ENCODE measurements around the gene HAT1.
"Not testable (repeated sequence)": the region's sequence is repeated elsewhere in the genome, so short reads cannot be mapped to it uniquely, and the experiment has no call there.

HAT1 gene

DNA sequence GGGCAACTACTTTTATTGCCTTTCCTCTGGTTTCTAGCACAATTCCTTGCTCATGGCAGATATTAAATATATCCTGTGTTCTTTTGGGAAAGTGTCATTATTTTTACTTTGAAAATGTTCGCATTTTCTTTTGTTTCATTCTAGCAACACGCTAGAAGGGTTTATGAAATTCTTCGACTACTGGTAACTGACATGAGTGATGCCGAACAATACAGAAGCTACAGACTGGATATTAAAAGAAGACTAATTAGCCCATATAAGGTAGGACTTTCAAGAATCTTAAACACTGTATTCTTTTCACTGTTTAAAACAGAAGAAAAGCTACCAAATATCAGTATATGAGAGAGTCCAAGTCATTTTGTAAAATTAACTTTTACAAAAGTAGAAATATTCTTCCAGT is 56.8 kb downstream of the HAT1 start:
- no peak for DNase-seq

DNA sequence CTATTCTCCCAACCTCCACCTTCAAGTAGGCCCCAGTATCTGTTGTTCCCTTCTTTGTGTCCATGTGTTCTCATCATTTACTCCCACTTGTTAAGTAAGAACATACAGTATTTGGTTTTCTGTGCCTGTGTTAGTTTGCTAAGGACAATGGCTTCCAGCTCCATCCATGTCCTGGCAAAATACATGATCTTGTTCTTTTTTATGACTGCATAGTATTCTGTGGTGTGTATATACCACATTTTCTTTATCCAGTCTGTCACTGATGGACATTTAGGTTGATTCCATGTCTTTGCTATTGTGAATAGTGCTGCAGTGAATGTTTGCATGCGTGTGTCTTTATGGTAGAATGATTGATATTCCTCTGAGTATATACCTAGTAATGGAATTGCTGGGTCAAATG is 61.7 kb downstream of the HAT1 start:
- not testable (repeated sequence) for DNase-seq

DNA sequence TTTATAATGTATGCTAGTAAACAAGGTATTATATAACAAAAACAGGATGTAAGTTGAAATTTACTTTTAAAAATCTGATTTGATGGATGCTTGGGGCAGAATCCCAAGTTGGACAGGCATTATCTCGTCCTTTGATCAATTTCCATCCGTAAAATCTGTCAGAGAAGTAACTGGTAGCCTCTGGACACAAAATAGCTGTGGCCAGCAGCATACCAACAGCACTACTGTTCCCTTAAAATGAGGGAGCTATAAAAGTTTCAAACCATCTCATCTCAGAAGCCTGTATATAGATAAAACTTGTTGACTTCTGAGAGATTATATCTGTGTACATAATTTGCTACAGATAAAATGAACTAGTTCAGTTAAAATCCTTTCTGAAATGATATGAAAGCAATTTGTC is 62.8 kb downstream of the HAT1 start:
- no peak for DNase-seq

DNA sequence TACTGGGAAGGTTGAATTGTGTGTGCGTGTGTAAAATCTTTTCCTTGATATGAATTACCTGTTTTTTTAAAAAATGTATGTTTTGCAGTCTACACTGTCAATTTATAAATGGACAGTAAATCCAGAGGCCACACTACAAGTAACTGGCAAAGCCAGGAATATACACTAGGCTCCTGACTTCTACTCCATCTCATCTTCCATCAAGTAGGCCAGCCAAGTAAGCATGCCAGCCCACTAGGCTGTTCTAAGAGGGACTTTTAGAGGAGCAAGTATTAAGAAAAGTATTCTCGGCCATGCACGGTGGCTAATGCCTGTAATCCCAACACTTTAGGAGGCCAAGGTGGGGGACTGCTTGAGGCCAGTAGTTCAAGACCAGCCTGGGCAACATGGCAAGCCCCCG is 64.5 kb downstream of the HAT1 start:
- DNase-seq: no peak

DNA sequence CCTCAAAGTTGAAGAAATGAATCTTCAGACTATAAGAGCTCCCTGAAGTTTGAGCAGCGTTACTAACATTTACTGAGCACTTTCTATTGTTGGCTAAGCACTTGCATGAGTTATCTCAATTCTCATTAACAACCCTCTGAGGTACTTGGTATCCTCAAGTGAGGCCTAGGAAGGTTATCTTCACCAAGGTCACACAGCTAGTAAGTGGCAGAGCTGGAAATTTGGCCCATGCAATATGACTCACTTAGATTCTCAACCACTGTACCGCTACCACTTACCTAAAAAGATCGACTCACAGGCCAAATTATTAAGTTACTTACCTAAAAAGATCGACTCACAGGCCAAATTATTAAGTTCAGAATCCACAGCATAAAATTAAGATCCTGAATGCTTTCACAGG is 68.8 kb downstream of the HAT1 start:
- DNase-seq: no peak

DNA sequence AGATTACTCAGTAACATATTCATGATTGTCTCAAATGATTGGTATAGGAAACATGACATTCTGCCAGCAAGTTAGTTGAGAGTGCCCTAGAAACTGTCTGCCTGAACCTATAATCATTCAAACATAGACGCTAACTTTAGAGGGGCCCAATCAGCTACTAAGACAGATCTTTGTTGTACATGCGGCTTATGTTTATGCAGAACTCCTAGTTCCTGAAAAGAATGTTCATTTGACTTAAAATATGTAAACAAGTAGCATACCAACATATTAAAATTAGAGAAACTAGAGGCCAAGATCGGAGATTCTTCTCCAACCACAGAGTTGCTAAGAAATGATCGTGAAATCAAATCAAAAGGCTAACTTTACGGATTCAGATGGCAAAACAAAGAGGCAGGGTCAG is 73.3 kb downstream of the HAT1 start:
- no peak for DNase-seq

DNA sequence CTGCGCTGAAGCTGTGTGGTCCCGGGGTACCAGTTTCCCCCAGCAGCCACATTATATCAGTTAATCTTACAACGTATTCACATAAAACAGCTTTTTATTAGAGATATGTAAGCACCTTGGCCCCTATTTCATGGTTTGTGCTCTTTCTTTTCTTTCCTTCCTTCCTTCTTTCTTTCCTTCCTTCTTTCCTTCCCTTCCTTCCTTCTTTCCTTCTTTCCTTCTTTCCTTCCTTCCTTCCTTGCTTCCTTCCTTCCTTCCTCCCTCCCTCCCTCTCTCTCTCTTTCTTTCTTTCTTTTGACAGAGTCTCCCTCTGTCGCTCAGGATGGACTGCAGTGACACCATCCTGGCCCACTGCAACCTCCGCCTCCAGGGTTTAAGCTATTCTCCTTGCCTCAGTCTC is 73.8 kb downstream of the HAT1 start:
- DNase-seq: no peak

DNA sequence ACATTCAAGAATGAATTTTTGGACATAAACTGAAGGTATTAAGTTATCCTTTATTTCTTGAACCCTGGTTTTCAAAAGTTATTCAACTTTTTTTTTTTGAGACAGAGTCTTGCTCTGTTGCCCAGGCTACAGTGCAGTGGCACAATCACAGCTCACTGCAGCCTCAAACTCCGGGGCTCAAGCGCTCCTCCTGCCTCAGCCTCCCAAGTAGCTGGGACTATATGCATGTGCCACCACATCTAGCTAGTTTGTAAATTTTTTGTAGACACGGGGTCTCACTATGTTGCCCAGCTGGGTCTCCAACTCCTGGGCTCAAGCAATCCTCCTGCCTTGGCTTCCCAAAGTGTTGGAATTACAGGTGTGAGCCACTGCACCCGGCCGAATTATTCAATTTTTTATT is 74.8 kb downstream of the HAT1 start:
- not testable (repeated sequence) for DNase-seq

DNA sequence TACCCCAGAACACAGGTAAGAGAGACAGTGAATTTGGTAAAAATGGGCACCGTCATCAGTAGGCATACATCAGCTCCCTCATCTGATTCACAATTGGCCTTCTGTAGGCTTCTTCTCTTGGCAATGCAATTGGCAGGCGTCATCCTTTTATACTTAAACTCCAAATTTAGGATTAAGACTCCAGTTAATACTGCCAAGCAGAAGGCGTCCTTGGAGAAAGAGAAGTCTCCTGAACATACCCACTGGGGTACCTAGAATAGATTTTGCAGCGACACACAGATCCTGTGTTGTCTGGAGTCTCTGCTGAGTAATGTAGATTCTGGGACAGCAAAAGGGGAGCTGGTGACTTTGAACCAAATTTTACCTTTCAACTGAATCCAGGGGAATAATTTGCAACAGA is 76.9 kb downstream of the HAT1 start:
- no peak for DNase-seq

DNA sequence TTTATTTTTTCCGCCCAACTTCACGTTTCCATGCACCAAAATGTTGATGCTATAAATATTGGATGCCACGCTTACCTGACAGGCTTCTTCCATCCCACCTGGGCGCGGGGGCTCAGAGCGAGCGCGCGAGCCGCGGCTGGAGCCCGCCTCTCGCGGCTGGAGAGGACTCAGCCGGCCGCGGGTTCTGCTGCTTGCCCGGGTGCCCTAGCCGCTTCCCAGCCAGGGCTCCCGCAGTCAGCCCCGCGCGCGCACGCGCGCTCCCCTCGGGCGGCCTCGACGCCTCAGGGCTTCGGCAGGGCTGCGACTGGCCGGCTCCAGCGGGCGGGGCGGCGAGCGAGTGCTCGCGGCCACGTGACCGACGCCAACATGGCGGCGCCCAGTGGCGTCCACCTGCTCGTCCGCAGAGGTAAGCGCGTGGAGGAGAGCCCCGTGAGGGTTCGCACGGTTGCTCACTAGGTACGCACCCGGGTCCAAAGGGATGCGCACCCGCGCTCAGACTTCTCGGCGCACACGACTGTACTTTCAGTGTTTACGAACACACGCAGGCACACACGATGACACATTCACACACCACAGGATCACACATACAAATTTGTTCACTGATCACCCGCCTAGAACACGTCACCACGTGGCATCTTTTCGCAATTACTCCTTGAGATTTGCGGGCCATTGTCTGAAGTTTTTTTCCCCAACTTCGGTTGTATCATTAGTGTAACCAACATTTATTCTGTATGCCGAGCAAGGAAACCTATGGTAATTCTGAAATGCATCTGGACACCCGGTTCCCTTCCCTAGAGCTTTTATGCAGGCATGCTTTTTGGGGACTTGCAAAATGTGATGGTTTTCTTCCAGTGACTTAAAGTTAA is 77.6 kb downstream of the HAT1 start, which contains the start of gene METAP1D:
METAP1D (plus strand) TSS at position 350 of the 866 bp plus-strand sequence; CDS start at position 367, 17 bp downstream.
- peak; percentile 75 for DNase-seq

DNA sequence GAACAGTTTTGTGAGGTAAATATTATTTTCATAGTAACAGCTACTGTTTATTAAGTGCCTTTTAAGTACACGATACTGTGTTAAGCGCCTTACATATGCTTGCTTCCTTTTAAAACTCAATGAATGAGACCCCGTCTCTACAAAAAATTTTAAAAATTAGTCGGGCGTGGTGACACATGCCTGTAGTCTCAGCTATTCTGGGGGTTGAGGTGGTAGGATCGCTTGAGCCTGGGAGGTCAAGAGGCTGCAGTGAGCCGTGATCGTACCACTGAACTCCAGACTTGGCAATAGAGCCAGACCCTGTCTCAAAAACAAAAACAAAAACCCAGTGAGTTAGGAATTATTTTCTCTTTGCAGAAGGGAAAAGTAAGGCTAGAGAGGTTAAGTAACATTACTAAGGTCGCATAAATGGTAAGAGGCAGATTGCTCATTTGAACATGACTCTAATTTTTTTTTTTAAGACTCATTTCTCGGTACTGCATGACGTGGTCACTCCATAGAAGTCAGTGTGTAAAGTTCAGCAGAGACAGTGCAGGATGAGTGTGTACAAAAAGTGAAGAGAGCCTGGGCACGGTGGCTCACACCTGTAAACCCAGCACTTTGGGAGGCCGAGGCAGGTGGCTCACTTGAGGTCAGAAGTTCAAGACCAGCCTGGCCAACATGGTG is 78.6 kb downstream of the HAT1 start:
- DNase-seq: no peak

DNA sequence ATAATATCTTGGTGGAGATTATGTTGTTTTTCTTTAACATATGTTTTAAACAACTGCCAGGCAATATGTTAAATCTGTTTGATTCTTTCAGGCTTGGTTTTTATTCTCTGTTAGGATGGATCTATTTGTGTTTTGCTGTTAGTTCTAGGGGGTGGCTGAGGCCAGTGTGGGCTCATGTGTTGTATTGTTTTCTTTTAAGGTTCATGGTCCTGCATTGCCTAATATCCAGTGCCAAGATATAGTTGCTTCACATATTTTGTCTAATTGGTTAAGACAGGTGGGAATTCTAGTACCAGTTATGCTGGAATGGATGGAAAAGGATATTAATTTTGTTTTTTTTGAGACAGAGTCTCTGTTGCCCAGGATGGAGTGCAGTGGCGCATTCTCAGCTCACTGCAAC is 85.1 kb downstream of the HAT1 start:
- DNase-seq: no peak

DNA sequence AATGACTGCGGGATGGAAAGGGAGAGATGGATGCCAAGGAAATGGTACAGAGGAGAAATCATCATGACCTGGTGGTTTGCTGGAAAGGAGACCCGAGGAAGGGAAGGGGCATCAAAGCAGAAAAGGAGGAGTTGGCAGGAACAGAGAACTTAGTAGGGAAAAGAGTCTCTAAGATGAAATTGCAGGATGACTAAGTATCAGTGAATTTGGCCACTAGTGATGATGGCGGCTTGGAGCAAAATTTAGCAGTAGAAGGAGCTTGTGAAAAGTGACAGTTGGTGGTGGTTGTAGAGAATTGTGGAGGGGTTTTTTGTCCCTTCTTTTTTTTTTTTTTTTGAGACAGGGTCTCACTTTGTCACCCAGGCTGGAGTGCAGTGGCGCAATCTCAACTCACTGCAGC is 87.6 kb downstream of the HAT1 start:
- no peak for DNase-seq

DNA sequence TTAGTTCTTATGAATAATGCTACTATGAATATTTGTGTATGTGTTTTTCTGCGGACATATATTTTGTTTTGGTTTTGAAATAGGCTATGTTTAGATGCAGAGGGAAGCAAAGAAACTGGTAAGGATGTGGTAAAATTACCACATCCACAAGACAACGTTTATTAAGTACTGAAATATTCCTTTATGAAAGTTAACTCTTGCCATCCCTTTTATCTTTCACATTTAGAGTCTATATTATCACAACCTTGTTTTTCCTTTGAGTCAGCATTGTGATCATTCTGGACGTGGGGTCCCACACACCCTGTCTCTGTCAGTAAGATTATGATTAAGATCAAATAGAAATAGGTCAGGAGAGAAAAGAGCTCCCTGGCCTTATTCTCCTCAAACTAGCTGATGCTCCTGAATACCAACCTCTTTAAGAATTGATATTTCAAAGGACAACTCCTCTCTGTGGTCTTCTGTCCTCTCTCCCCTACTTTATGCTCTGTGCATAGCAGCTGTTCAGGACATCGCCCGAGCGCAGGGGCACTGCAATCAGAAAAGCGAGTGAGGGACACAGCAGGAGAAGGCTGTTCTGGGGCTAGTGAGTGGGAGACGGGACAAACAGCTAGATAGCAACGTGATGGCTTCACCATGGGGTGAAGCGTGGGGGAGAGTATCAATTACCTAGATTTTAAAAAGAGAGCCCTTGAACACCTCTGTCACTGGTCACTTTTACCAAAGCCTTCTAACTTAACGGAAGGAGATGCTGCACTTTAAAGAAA is 89.7 kb downstream of the HAT1 start:
- no peak for DNase-seq

DNA sequence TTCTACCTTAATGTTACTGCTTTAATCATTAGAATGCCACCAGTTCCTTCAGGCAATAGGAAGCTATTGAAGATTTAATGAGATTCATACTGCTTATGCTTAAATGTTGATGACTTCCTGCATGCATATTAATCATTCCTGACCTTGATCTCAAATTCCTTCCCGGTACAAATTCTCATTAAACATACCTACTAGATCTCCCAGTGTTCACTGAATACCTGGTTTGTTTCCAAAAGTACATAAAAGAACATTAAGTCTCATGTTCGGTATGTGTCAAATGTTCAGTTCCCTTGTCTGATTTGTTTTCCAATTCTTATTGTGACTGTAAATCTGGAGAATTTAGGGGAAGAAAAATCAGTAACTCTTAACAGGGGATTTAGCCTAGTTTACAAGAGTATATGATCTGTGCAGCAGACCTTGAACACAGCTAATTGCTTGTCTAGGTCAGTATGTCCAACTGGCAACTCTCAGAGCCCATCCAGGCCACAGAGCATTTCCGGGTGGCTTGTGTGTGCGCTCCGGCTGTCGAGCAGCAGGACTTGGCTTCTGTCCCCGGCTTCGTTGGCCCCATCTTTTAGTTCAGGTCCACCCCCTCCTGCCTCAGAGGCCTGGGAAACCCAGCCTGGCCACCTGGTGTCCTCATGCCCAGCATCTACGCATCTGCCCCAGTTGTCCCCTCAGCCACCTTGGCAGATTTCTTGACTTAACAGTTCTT is 90.6 kb downstream of the HAT1 start:
- DNase-seq: no peak

DNA sequence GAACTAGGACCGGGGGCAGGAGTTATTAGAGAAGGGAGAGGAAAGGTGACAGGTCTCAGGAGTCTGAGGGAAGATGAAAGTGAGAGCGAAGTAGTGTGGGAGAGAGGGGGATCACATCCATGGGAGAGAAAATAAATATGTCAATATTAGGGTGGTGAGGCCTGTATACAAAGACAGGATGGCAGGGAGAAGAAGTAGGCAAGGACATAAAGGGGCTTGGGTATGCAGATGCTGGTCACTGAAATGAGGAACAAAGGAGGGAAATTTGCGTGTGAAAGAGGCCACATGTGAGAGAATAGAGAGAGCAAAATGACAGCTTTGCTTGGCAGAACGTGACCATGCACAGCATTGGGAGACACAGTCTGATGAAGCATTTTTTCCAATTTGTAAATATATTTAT is 91.1 kb downstream of the HAT1 start:
- DNase-seq: no peak

DNA sequence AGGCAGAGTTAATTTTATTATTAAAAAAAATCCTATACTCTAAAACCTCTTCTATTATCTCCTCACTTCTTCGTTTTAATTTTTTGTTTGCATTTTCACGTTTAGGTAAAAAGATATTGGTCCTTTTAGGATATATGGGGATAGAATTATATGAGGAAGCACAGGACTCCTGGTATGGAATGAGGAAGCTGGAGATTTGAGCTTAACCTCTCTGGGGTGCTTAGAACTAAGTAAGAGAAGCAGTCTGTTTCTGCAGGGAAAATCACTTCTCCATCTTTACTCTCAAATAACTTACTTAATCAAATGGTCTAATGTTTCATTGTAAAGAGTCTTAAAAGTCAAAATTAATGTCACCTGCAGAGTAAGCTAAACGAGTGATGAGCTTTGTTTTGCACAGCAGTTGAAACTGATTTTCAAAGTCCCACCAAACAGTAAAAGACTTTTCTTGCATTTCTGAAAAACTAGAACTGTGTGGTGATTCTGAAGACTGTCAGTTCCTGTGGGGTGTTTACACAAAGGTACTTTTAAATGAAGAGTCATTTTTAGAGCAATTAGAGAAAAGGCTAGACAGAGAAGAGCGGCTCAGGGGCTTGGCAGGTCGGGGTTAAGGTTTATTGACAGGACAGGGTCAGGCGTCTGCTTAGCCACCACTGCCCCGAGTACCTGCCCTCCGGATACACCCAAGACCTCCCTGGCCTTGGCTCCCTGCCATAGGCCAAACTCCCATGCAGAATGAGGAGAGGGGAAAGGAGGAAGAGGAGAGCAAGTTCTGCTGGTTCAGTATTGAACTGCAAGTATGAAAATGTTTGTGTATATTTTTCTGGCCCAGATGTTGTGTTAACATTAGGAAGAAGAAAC is 99.0 kb downstream of the HAT1 start:
- DNase-seq: no peak

DNA sequence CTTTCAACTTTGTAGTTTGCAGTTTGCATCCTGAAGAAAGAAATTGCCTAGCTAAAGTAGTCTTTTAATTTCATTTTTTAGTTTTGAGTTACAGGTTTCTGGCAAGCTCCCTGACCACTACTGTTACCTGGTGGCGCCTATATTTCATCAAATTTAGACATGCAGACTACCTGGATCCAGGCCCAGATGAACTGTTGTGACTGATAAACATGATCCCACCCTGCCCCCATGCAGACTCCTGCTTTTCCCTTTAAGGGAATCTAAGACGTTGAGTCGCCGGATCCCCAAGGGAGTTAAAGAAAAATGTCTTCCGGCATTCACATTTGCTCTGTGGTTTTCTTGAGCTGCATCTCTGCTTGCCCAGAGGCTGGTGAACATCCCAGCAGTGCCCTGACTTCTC is 99.7 kb downstream of the HAT1 start:
- no peak for DNase-seq

DNA sequence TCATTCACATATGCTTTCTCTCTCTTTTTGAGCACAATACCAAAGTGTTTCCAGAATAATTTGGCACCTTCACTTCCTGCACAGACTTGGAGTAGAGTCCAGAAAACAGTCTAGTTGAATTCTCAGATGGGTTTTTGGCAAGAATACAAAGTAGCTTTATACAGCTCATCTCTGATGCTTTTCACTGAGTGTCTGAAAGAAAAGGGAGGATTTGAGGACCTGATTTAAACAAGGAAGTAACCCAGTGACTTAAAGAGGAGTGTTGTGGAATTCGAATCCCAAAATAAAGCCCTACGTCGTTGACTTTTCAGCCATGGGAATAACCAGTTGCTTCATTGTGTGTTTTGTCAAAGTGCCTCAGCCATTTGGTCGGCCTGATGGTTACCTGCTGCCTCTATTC is 109.3 kb downstream of the HAT1 start:
- no peak for DNase-seq

Data from activated gamma-delta T cell (primary cell).